ENCODE data around the gene IAPP. TPM values are rescaled to one million over a fixed set of nuclear protein-coding genes. Genes with fewer than 3 reads are reported as not detected.
"Not testable (repeated sequence)": the region's sequence is repeated elsewhere in the genome, so short reads cannot be mapped to it uniquely, and the experiment has no call there.

Gene IAPP
- total RNA-seq = not detected
- long read RNA-seq = 0 reads

DNA sequence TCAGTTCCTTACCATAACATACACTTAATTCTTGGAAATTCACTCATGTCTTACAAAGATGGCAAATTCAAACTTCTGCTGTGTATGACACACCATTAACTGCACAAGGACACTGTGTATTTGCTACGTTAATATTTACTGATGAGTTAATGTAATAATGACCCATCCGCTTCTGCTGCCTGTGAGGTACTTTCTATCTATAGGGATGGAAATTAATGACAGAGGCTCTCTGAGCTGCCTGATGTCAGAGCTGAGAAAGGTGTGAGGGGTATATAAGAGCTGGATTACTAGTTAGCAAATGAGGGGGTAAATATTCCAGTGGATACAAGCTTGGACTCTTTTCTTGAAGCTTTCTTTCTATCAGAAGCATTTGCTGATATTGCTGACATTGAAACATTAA lies at the start of gene IAPP:
Gene IAPP (plus strand): TSS at position 301 of the 400 bp plus-strand sequence. CDS start 450 bp downstream, outside the sequence.
- ATAC-seq (ENCODE audit: poor library complexity) = no peak
- no peak for DNase-seq
- intact Hi-C loops (cut with DNase I) = no loop called here

DNA sequence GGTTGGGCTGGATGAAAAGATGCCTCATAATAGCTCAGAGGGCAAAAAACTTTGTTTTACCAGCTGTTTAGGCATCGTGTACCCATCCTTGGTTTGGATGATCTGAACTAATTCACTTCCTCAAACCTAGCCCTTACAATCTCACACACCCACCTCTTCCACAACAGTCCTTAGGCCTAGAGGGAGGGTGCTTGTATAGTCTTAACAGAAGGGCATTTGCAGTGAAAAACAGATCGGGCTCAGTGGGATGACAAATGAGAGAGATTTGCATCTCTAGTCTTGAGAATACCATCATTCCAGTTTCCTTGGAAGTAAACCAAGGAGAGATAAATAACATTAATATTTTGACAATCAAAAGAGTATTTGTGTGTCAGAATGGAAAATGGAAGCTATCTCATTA lies 49.0 kb upstream of the IAPP start:
- intact Hi-C loops (cut with DNase I) = no loop called here
- ATAC-seq (ENCODE audit: poor library complexity) (no peak), DNase-seq (no peak)

- DNase-seq (no peak), ATAC-seq (ENCODE audit: poor library complexity) (no peak)
These were observed 48.2 kb upstream of the IAPP start for GRCh38 chr12:21324551-21324950.

GRCh38 chr12:21328578-21328977 lies 44.1 kb upstream of the IAPP start:
- DNase-seq (no peak), ATAC-seq (ENCODE audit: poor library complexity) (no peak)
- intact Hi-C loops (cut with DNase I) = no loop called here

More at GRCh38 chr12:21324551-21324950, 48.2 kb upstream of the IAPP start:
- intact Hi-C loops (cut with DNase I) = no loop called here

- no peak for DNase-seq
- ATAC-seq (ENCODE audit: poor library complexity) = no peak
- intact Hi-C loops (cut with DNase I) = no loop called here
These were observed 41.9 kb upstream of the IAPP start for GRCh38 chr12:21330682-21331253.

DNA sequence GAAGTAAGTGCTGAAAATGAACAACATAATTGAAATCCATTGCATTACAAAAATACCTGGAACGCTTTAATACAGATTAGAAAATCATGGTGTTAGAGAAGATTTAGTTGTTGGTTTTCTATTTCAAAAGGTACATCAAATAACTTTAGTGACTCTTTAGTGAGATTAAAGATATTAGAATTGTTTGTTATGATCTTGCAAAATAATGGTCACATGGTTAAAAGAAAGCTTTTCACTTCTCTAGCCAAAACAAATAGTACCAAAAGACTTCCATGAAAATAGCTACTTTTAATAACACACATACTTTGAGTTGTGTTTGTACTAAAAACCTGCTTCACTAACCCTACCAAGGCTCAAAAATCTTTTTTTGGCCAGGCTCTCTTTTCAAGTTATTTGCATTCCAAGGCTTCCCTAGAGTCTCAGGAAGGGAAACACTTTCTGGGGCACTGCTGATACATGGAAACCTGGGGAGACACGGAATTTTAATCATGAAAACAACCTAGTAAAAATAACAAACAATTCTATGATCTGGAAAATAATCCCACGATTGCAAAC lies 37.9 kb upstream of the IAPP start, which contains the start of gene SLCO1A2:
Gene SLCO1A2 (minus strand): TSS at position 147 of the 555 bp plus-strand sequence. CDS start 270 bp downstream, outside the sequence.
- DNase-seq (no peak), ATAC-seq (ENCODE audit: poor library complexity) (no peak)
- intact Hi-C loops (cut with DNase I) = no loop called here

DNA sequence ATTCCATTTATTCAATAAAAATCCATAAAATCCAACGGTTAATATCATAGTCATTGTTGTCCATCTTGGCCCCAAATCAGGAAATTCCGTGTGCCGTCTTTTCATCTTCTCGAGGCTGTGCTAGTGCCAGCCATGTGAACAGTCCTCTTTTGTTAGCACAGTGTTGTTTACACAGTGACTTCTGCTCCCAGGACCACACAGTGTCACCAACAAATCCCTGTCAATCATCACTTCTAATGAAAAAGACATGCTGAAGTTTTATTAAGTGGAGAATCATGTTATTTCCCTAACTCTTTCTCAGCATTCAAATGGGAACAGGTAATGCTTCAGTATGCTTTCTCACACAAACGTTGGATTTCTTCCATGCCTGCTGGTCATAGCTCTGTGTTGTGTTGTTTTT lies 36.0 kb upstream of the IAPP start:
- no peak for ATAC-seq (ENCODE audit: poor library complexity)
- DNase-seq = no peak
- intact Hi-C loops (cut with DNase I) = no loop called here

DNA sequence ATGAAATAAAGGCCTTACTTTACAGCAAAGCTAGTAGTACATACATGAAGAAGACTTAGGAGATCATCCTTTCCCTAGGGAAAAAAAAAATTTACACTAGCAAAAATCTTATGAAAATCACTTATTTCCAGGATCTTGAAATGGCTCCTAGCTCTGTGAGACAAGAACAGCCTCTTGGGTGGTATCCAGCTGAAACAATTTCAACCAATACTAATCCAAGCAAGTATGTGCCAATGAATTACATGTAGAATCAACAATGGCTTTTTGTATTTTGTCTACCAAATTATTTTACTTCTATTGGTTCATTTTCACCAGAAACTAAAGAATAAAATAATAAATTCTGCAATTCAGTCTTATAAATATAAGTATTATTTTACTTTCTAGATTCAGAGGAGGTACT lies 35.2 kb upstream of the IAPP start:
- DNase-seq = no peak
- no peak for ATAC-seq (ENCODE audit: poor library complexity)
- intact Hi-C loops (cut with DNase I) = no loop called here

- no peak for ATAC-seq (ENCODE audit: poor library complexity)
- DNase-seq = no peak
- intact Hi-C loops (cut with DNase I) = no loop called here
These were observed 34.5 kb upstream of the IAPP start for GRCh38 chr12:21337959-21338744.

DNA sequence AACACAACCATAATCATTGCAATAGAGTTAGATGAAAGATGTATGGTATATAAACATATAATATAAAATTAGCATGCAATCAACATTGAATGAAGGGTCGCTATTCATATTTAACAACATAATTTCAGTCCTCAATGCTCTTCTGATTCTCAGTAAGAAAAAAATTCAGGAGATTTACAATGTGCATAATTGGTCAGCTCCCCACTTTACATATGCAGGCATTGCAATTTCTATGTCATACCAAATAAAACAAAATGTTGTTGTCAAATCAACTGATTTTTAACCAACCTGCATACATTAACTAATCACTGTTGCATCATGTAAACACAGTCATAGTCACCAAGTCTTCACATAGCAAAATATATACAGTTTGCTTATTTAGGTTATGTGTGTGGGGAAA lies 32.8 kb upstream of the IAPP start:
- intact Hi-C loops (cut with DNase I) = no loop called here
- no peak for DNase-seq

GRCh38 chr12:21340403-21340802 lies 32.3 kb upstream of the IAPP start:
- DNase-seq (no peak), ATAC-seq (ENCODE audit: poor library complexity) (no peak)
- intact Hi-C loops (cut with DNase I) = no loop called here

More for the DNA sequence above, 32.8 kb upstream of the IAPP start:
- no peak for ATAC-seq (ENCODE audit: poor library complexity)

GRCh38 chr12:21341769-21342168 lies 30.9 kb upstream of the IAPP start:
- DNase-seq (no peak), ATAC-seq (ENCODE audit: poor library complexity) (no peak)
- intact Hi-C loops (cut with DNase I) = no loop called here

DNA sequence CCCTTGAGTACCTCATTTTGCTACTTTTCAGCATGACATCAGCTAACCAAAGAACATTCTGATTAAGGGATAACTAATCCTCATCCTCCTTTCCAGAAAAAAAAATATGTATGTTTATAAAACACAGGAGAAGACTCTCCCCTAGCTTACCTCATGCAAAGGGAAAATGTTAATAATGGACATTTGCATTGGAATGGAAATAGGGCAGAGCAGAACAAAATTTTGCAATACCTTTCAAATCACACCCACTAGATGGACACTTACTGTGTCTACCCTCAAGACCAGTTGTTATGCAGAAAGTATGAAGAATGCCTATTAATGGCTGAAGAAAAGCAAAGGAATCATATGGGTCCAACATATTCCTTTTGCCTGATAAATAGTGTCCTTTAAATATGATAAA lies 29.1 kb upstream of the IAPP start:
- intact Hi-C loops (cut with DNase I) = no loop called here
- no peak for ATAC-seq (ENCODE audit: poor library complexity)
- no peak for DNase-seq

DNA sequence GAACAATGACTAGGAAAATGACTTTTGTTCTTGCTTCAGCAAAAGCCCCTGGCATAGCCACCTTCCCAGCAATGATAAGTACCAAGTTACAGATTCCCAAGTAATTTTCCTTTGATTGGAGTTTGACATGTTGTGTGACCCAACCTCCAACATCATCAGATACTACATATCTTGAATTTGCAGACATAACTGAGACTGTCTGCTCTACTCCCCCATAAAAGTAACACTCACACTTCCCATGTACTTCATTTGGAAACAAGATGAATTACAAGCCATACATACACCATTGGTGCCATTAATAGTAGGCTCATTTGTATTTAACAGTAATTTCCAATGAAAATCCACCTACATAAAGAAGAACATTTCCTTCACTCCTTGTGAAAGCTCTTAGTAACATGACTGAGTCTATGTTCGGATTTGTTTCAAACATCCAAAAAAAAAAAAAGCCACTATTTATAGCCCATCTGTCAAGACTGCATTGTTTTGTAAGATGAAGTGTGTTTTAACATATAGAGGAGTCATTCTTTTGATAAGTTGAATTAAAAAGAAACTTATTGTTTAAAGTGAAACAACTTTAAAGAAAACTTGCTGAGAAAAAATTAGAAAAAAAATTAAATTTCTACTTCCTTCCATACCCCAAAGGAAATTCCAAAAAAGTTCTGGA lies 26.0 kb upstream of the IAPP start:
- DNase-seq (no peak), ATAC-seq (ENCODE audit: poor library complexity) (no peak)
- intact Hi-C loops (cut with DNase I) = no loop called here

DNA sequence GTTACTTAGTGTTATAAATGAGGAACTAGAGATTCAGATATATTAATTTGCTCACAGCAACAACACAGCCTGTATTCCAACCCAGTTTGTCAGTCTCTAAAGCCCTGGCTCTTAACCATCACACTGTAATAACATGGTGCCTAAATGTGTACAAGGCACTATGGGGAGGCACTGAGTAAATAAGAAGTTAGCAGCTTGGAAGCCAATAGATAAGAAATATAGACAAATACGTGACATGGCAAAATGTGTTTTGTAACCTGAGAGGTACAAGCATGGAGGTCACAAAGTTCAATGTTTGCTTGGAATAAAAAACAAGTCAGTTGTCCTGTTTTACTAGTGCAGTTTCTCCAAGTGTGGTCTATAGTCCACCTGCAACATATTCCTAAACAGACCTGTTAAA lies 21.7 kb upstream of the IAPP start:
- ATAC-seq (ENCODE audit: poor library complexity) = no peak
- intact Hi-C loops (cut with DNase I) = no loop called here

DNA sequence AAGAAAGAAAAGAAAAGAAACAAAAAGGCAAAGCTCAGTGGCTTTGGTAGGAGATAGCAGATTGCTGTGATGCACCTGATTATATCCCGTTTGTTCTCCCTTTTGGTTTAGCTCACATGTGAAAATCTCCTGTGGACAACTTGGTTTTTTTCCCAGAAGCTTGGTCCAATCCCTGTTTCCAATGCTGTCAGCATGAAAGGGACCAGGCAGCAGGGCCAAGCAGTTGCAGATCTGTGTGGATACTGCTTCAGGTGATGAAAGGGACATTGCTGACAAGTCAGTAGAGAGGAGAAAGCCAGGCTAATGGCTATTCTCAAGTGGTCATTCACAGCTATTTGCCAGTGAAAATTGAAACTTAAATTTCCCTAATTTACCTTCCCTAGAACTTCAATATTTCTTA lies 19.2 kb upstream of the IAPP start:
- no peak for ATAC-seq (ENCODE audit: poor library complexity)
- DNase-seq = no peak
- intact Hi-C loops (cut with DNase I) = no loop called here

More for the DNA sequence above, 21.7 kb upstream of the IAPP start:
- DNase-seq = no peak

GRCh38 chr12:21353948-21354347 lies 18.8 kb upstream of the IAPP start:
- ATAC-seq (ENCODE audit: poor library complexity) (no peak), DNase-seq (no peak)
- intact Hi-C loops (cut with DNase I) = no loop called here

GRCh38 chr12:21354641-21355040 lies 18.1 kb upstream of the IAPP start:
- intact Hi-C loops (cut with DNase I) = no loop called here
- DNase-seq (no peak), ATAC-seq (ENCODE audit: poor library complexity) (no peak)

DNA sequence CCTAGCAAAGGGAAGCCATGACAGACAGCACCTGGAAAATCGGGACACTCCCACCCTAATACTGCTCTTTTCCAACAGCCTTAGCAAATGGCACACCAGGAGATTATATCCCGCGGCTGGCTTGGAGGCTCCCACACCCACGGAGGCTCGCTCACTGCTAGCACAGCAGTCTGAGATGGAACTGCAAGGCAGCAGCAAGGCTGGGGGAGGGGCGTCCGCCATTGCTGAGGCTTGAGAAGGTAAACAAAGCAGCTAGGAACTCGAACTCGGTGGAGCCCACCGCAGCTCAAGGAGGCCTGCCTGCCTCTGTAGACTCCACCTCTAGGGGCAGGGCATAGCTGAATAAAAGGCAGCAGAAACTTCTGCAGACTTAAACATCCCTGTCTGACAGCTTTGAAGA lies 12.1 kb upstream of the IAPP start:
- ATAC-seq (ENCODE audit: poor library complexity); DNase-seq; intact Hi-C loops (cut with DNase I): not testable (repeated sequence)

All from Right ventricle myocardium superior (tissue), 1 donor.